Loucy (cell line): ENCODE results near the gene ISOC1.

Source experiments
- EZH2phosphoT487 ChIP-seq: fragments of 200-600 bp; IDR thresholded peaks from 2 replicates; pipeline ENCODE4 v1.6.1; 2018; ENCODE audit warnings: antibody characterized with exemption, mild to moderate bottlenecking, moderate library complexity, borderline replicate concordance
- TF ChIP-seq, protein P1 (sequence below): fragments of 200-600 bp; sonication (generic); conservative IDR thresholded peaks from 2 replicates; pipeline ENCODE4 v1.5.1; 2014; ENCODE audit warnings: mild to moderate bottlenecking, antibody characterized with exemption, low read length

DNA sequence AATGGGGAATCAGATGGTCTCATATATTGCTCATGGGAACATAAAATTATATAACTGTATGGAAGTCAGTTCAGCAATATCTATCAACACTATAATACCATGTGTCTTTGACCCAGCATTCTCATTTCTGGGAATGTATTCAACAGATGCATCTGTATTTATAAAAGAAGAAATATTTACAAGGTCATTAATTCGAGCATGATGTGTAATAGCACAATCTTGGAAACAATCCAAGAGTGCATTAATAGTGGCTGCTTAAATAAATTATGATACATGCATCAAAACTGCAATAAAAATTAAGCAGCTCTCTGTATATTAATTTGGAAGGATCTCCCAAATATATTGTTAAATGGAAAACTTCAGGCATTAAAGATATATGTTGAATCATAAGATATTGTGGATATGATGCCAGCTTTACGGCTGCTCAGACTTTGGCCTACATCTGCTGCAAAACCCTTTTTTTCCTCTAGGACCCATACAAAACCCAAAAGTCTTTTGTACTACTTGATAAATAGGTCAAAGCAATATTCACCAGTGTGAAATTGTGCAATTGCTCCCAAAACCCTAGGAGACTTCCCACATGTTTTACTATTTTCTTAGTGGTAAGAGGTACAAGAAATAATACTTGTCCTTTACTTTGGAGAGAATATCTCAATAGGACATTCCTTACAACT lies 45.3 kb upstream of the ISOC1 start:
- TF ChIP-seq, protein P1, sequence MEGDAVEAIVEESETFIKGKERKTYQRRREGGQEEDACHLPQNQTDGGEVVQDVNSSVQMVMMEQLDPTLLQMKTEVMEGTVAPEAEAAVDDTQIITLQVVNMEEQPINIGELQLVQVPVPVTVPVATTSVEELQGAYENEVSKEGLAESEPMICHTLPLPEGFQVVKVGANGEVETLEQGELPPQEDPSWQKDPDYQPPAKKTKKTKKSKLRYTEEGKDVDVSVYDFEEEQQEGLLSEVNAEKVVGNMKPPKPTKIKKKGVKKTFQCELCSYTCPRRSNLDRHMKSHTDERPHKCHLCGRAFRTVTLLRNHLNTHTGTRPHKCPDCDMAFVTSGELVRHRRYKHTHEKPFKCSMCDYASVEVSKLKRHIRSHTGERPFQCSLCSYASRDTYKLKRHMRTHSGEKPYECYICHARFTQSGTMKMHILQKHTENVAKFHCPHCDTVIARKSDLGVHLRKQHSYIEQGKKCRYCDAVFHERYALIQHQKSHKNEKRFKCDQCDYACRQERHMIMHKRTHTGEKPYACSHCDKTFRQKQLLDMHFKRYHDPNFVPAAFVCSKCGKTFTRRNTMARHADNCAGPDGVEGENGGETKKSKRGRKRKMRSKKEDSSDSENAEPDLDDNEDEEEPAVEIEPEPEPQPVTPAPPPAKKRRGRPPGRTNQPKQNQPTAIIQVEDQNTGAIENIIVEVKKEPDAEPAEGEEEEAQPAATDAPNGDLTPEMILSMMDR: no peak
- no peak for TF ChIP-seq EZH2phosphoT487
